KMS-11 (cell line): ENCODE data around the gene NTMT2.
"Not testable (repeated sequence)": the region's sequence is repeated elsewhere in the genome, so short reads cannot be mapped to it uniquely, and the experiment has no call there.

Experiments
- H2AFZ ChIP-seq: fragments of 200-600 bp; sonication (generic); 2 replicates; pipeline ENCODE4 v1.6.1; 2016; ENCODE audit warnings: antibody characterized with exemption, mixed run types, low read depth
- H3K27ac ChIP-seq: fragments of 200-600 bp; sonication (generic); 2 replicates; pipeline ENCODE4 v1.6.1; 2016; ENCODE audit warnings: mild to moderate bottlenecking, mixed run types
- H3K27me3 ChIP-seq: fragments of 200-600 bp; sonication (generic); 2 replicates; pipeline ENCODE4 v1.6.1; 2017; ENCODE audit warnings: mild to moderate bottlenecking, low read depth, mixed run types, moderate library complexity; ENCODE audit not compliant: insufficient read depth
- H3K36me3 ChIP-seq: fragments of 200-600 bp; sonication (generic); 2 replicates; pipeline ENCODE4 v1.6.1; 2017; ENCODE audit warnings: mild to moderate bottlenecking, mixed run types; ENCODE audit not compliant: insufficient read depth
- H3K4me1 ChIP-seq: fragments of 200-600 bp; sonication (generic); 2 replicates; pipeline ENCODE4 v1.6.1; 2016; ENCODE audit warnings: mild to moderate bottlenecking, low read depth, mixed run types; ENCODE audit not compliant: poor library complexity, severe bottlenecking
- H3K4me2 ChIP-seq: fragments of 200-600 bp; sonication (generic); 2 replicates; pipeline ENCODE4 v1.7.0; 2016; ENCODE audit warnings: mild to moderate bottlenecking, mixed run types
- H3K4me3 ChIP-seq: fragments of 200-600 bp; sonication (generic); IDR thresholded peaks from 2 replicates; pipeline ENCODE4 v1.6.1; 2017; ENCODE audit warnings: low read depth, low read length, mixed read lengths; ENCODE audit not compliant: insufficient read depth
- H3K79me2 ChIP-seq: fragments of 200-600 bp; sonication (generic); 2 replicates; pipeline ENCODE4 v1.6.1; 2016; ENCODE audit warnings: low read depth, mixed run types; ENCODE audit not compliant: insufficient read depth
- H3K9ac ChIP-seq: fragments of 200-600 bp; sonication (generic); 2 replicates; pipeline ENCODE4 v1.6.1; 2016; ENCODE audit warnings: mild to moderate bottlenecking, mixed run types
- H4K20me1 ChIP-seq: fragments of 200-600 bp; sonication (generic); 2 replicates; pipeline ENCODE4 v1.6.1; 2016; ENCODE audit warnings: mild to moderate bottlenecking, mixed run types; ENCODE audit not compliant: insufficient read depth
- TF ChIP-seq, protein P1 (sequence below): fragments of 200-600 bp; sonication (generic); conservative IDR thresholded peaks from 2 replicates; pipeline ENCODE4 v1.6.1; 2017; ENCODE audit warnings: low read depth, mild to moderate bottlenecking, antibody characterized with exemption, low read length, moderate library complexity, mixed read lengths

NTMT2 gene

GRCh38 chr1:170162459-170163246 is 16.9 kb downstream of the NTMT2 start:
- H3K4me1 ChIP-seq, result peaks cover under 1% of the 10 kb centered on the region
- no peak overlapping the region for H3K9ac ChIP-seq
- no peak overlapping the region for H2AFZ ChIP-seq
- H4K20me1 ChIP-seq, result no peaks in the 10 kb centered on the region
- no peaks in the 10 kb centered on the region for H3K27me3 ChIP-seq
- no peaks in the 10 kb centered on the region for H3K36me3 ChIP-seq
- no peak overlapping the region for H3K4me3 ChIP-seq
- H3K4me2 ChIP-seq, result no peak overlapping the region
- no peak overlapping the region for H3K27ac ChIP-seq
- H3K79me2 ChIP-seq, result no peaks in the 10 kb centered on the region
- TF ChIP-seq, protein P1, sequence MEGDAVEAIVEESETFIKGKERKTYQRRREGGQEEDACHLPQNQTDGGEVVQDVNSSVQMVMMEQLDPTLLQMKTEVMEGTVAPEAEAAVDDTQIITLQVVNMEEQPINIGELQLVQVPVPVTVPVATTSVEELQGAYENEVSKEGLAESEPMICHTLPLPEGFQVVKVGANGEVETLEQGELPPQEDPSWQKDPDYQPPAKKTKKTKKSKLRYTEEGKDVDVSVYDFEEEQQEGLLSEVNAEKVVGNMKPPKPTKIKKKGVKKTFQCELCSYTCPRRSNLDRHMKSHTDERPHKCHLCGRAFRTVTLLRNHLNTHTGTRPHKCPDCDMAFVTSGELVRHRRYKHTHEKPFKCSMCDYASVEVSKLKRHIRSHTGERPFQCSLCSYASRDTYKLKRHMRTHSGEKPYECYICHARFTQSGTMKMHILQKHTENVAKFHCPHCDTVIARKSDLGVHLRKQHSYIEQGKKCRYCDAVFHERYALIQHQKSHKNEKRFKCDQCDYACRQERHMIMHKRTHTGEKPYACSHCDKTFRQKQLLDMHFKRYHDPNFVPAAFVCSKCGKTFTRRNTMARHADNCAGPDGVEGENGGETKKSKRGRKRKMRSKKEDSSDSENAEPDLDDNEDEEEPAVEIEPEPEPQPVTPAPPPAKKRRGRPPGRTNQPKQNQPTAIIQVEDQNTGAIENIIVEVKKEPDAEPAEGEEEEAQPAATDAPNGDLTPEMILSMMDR, result no peak

DNA sequence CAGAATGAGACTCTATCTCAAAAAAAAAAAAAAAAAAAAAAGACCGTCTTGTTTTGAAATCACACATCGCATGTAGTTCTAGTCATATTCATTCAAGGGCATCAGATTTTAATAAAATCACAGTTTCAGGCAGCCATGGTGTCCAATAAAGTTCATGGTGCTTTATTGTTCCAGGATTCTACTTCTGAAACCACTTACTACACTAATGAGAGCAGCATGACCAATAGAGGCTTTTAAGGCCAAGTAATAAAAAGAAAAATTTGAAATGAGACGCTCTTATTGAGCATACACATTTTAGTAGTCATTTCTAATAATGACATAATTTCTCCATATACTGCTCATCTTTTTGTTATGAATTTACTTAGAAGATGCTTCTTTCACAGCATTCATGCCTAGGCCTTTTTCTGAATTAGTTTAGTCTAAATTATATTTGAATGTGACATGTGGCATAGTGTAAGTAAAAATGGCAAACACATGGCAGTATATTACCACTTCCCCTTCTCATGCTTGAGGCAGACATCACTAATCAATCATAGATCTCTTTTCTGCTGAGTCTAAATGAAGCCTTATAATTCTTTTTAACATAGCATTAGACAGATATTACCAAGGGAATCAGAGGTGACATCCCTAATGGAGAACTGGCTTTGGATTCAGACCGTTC is 18.5 kb downstream of the NTMT2 start:
- no peak overlapping the region for H3K4me3 ChIP-seq

DNA sequence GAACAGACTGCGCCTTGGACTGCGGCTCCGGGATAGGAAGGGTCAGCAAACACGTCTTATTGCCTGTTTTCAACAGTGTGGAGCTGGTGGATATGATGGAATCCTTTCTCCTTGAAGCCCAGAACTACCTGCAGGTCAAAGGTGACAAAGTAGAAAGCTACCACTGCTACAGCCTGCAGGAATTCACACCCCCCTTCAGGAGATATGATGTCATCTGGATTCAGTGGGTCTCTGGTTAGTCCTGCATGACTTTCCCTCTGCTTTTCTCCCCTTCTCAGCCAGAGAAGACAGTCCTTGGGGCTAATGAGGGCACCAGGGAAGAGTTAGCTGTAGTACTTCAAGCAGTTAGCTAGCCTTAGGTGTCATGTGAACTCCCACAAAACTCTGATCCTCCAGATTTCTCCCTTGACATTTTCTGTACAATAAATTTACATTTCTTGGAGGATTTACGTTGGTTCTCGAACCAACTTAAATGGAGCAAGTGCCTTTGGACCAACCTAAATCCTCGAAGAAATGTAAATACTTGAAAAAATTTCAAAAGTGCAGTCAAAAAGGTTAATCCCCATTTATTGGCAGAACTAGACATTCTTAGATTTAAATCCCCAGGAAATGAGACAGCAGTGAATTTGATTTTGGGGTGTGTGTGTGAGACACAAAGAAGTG is 20.9 kb downstream of the NTMT2 start:
- no peaks in the 10 kb centered on the region for H3K36me3 ChIP-seq
- no peak overlapping the region for H3K4me3 ChIP-seq
- H3K4me1 ChIP-seq, result peaks cover 16% of the 10 kb centered on the region
- TF ChIP-seq, protein P1, result no peak
- H3K79me2 ChIP-seq, result no peaks in the 10 kb centered on the region
- H2AFZ ChIP-seq, result no peak overlapping the region
- H3K27me3 ChIP-seq, result no peaks in the 10 kb centered on the region
- H3K27ac ChIP-seq, result no peak overlapping the region
- no peaks in the 10 kb centered on the region for H4K20me1 ChIP-seq
- H3K9ac ChIP-seq, result no peak overlapping the region
- H3K4me2 ChIP-seq, result no peak overlapping the region

More for the DNA sequence above, 18.5 kb downstream of the NTMT2 start:
- Histone ChIP-seq H2AFZ (no peak overlapping the region), H3K79me2 (no peaks in the 10 kb centered on the region), H3K27ac (no peak overlapping the region), H3K36me3 (no peaks in the 10 kb centered on the region), H4K20me1 (no peaks in the 10 kb centered on the region), H3K4me2 (no peak overlapping the region), H3K4me1 (peaks cover 16% of the 10 kb centered on the region), H3K9ac (no peak overlapping the region), H3K27me3 (no peaks in the 10 kb centered on the region)
- TF ChIP-seq, protein P1, result no peak

- no peaks in the 10 kb centered on the region for H4K20me1 ChIP-seq
- no peak overlapping the region for H3K9ac ChIP-seq
- H3K27ac ChIP-seq, result no peak overlapping the region
- TF ChIP-seq, protein P1, result no peak
- no peak overlapping the region for H3K4me3 ChIP-seq
- H2AFZ ChIP-seq, result no peak overlapping the region
- H3K4me1 ChIP-seq, result peaks cover 16% of the 10 kb centered on the region
- H3K36me3 ChIP-seq, result no peaks in the 10 kb centered on the region
- H3K4me2 ChIP-seq, result peak overlapping the region; percentile 41
- no peaks in the 10 kb centered on the region for H3K27me3 ChIP-seq
- no peaks in the 10 kb centered on the region for H3K79me2 ChIP-seq
Observed at GRCh38 chr1:170168265-170168664, 22.5 kb downstream of the NTMT2 start.

DNA sequence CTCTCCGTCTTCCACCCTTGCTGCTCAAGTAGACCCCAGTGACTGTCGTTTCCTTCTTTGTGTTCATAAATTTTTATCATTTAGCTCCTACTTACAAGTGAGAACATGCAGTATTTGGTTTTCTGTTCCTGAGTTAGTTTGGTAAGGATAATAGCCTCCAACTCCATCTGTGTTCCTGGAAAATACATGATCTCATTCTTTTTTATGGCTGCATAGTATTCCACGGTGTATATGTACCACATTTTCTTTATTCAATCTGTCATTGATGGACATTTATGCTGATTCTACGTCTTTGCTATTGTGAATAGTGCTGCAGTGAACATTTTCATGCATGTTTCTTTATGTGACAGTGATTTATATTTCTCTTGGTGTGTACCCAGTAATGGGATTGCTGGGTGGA is 24.8 kb downstream of the NTMT2 start:
- peaks cover 16% of the 10 kb centered on the region for H3K4me1 ChIP-seq
- H3K27me3 ChIP-seq, H3K4me2 ChIP-seq, H2AFZ ChIP-seq, H4K20me1 ChIP-seq, H3K9ac ChIP-seq, H3K79me2 ChIP-seq, H3K27ac ChIP-seq, H3K36me3 ChIP-seq, H3K4me3 ChIP-seq: not testable (repeated sequence)
